NCI-H345 treated with DMSO at 0.1 percent for 48 hours (cell line): ENCODE results near the gene MYO7B.

Experiments
- DNase-seq: peaks from one replicate; lab custom pipeline; 2025; ENCODE audit not compliant: unreplicated experiment; lab: John Stamatoyannopoulos, UW

MYO7B gene

GRCh38 chr2:127675331-127676261 lies 140.1 kb downstream of the MYO7B start, which contains the start of gene LIMS2:
LIMS2 (minus strand) TSS chr2:127675530; CDS start chr2:127675024, 506 bp downstream.
- no peak for DNase-seq

- no peak for DNase-seq
These were observed 141.4 kb downstream of the MYO7B start for GRCh38 chr2:127676906-127677305.

GRCh38 chr2:127678531-127678930 lies 143.0 kb downstream of the MYO7B start:
- DNase-seq, result no peak

GRCh38 chr2:127678991-127679390 lies 143.5 kb downstream of the MYO7B start:
- DNase-seq, result no peak

- no peak for DNase-seq
These were observed 144.3 kb downstream of the MYO7B start for GRCh38 chr2:127679680-127680361.

- DNase-seq, result no peak
These were observed 145.3 kb downstream of the MYO7B start for GRCh38 chr2:127680706-127681287.

- no peak for DNase-seq
These were observed 145.9 kb downstream of the MYO7B start for GRCh38 chr2:127681288-127681804.

GRCh38 chr2:127681976-127682857 lies 146.7 kb downstream of the MYO7B start:
- no peak for DNase-seq

GRCh38 chr2:127683056-127683455 lies 147.6 kb downstream of the MYO7B start:
- no peak for DNase-seq

- no peak for DNase-seq
These were observed 148.3 kb downstream of the MYO7B start for GRCh38 chr2:127683757-127684156.

GRCh38 chr2:127685410-127686080 lies 150.1 kb downstream of the MYO7B start:
- no peak for DNase-seq
